ENCODE measurements around the gene SCT. TPM values are rescaled to one million over a fixed set of nuclear protein-coding genes. Genes with fewer than 3 reads are reported as not detected.
"Not testable (repeated sequence)": the region's sequence is repeated elsewhere in the genome, so short reads cannot be mapped to it uniquely, and the experiment has no call there.

Gene SCT
- total and polyA plus RNA-seq, 8 donors, result 1.6 to 3.0 (median 2.5) TPM; not detected in 2

GRCh38 chr11:659532-660085, 32.6 kb upstream of the SCT start:
- intact Hi-C loops (cut with DNase I), result loop anchor here in 1 of 2 donors (5.0 kb wide), 1 partner anchor 68 kb away; no protein-coding TSS in a partner anchor
- Histone ChIP-seq H3K36me3 (peaks cover 0 to 59% of the 10 kb centered on the region in 2 donors), H3K27ac (no peak overlapping the region), H3K27me3 (no peaks in the 10 kb centered on the region), H3K4me1 (no peaks in the 10 kb centered on the region), H3K4me3 (no peak overlapping the region), H3K9me3 (no peaks in the 10 kb centered on the region)
- TF ChIP-seq CTCF (IDR thresholded peaks at IDR 0.05), result no peak
- no peak for ATAC-seq
- DNase-seq, result no peak

- no peak for ATAC-seq
- intact Hi-C loops (cut with DNase I), result no loop called here
- no peak overlapping the region for H3K27ac ChIP-seq
- TF ChIP-seq CTCF (IDR thresholded peaks at IDR 0.05), result no peak
- no peaks in the 10 kb centered on the region for H3K27me3 ChIP-seq
- H3K36me3 ChIP-seq, result peaks cover 0 to 62% of the 10 kb centered on the region in 2 donors
- H3K4me3 ChIP-seq, result no peak overlapping the region
- DNase-seq, result no peak
- H3K9me3 ChIP-seq, result no peaks in the 10 kb centered on the region
- no peaks in the 10 kb centered on the region for H3K4me1 ChIP-seq
Measured at GRCh38 chr11:657691-658126, 30.7 kb upstream of the SCT start.

GRCh38 chr11:656866-657265, 29.9 kb upstream of the SCT start:
- Histone ChIP-seq H3K27ac (no peak overlapping the region), H3K36me3 (peaks cover 0 to 68% of the 10 kb centered on the region in 2 donors), H3K9me3 (no peaks in the 10 kb centered on the region), H3K27me3 (no peaks in the 10 kb centered on the region), H3K4me3 (no peak overlapping the region), H3K4me1 (no peaks in the 10 kb centered on the region)
- ATAC-seq (no peak), DNase-seq (no peak)
- intact Hi-C loops (cut with DNase I), result no loop called here
- no peak for TF ChIP-seq CTCF (IDR thresholded peaks at IDR 0.05)

GRCh38 chr11:656426-656825, 29.4 kb upstream of the SCT start:
- peaks cover 0 to 72% of the 10 kb centered on the region in 2 donors for H3K36me3 ChIP-seq
- DNase-seq, result peak in 1 of 4 donors; percentile 67
- no peak for ATAC-seq
- no peak overlapping the region for H3K27ac ChIP-seq
- intact Hi-C loops (cut with DNase I), result no loop called here
- no peaks in the 10 kb centered on the region for H3K9me3 ChIP-seq
- no peak overlapping the region for H3K4me3 ChIP-seq
- H3K4me1 ChIP-seq, result no peaks in the 10 kb centered on the region
- no peaks in the 10 kb centered on the region for H3K27me3 ChIP-seq
- no peak for TF ChIP-seq CTCF (IDR thresholded peaks at IDR 0.05)

- H3K36me3 ChIP-seq, result peaks cover 0 to 72% of the 10 kb centered on the region in 2 donors
- peak; percentile 87 for ATAC-seq
- no peaks in the 10 kb centered on the region for H3K27me3 ChIP-seq
- intact Hi-C loops (cut with DNase I), result no loop called here
- no peaks in the 10 kb centered on the region for H3K4me1 ChIP-seq
- no peak overlapping the region for H3K4me3 ChIP-seq
- no peaks in the 10 kb centered on the region for H3K9me3 ChIP-seq
- TF ChIP-seq CTCF (IDR thresholded peaks at IDR 0.05), result no peak
- DNase-seq, result peak in 1 of 4 donors; percentile 32
- H3K27ac ChIP-seq, result no peak overlapping the region
Measured at GRCh38 chr11:655036-655726, 28.2 kb upstream of the SCT start.

- H3K27ac ChIP-seq; H3K9me3 ChIP-seq; ATAC-seq; H3K27me3 ChIP-seq; H3K4me1 ChIP-seq; intact Hi-C loops (cut with DNase I); H3K4me3 ChIP-seq: not testable (repeated sequence)
- H3K36me3 ChIP-seq, result peaks cover 0 to 72% of the 10 kb centered on the region in 2 donors
- DNase-seq, result peak in 1 of 4 donors; percentile 28
Measured at GRCh38 chr11:654444-654843, 27.5 kb upstream of the SCT start.

All from left lung (tissue), 10 donors.